ENCODE data around the gene SPATA20.

- TF ChIP-seq CTCF (IDR thresholded peaks at IDR 0.05; ENCODE audit: poor library complexity, severe bottlenecking) (no peak), REST (IDR thresholded peaks at IDR 0.05; ENCODE audit: borderline replicate concordance) (no peak), POLR2AphosphoS5 (IDR thresholded peaks at IDR 0.05) (no peak), RAD21 (conservative IDR thresholded peaks at IDR 0.05) (no peak), EP300 (conservative IDR thresholded peaks at IDR 0.05; ENCODE audit: poor library complexity, severe bottlenecking) (no peak)
Observed at GRCh38 chr17:50544516-50544915, 2.5 kb upstream of the SPATA20 start.

Data from neural cell (in vitro differentiated cells).